Endothelial cell of umbilical vein (primary cell): ENCODE data around the gene RNU6-9. TPM values are rescaled to one million over a fixed set of nuclear protein-coding genes. Genes with fewer than 3 reads are reported as not detected.
A peak's percentile ranks its signal among the peaks of the same experiment; 100 is the strongest.

Source experiments
- BruUV-seq: library from RNA; stranded (reverse); fragments of 400-500 nt; replicated peaks from 2 replicates; lab custom pipeline; 2021; lab: Mats Ljungman, UMichigan
- CTCF ChIA-PET: fragments of 300-600, 350-600 bp; sonication (Branson Sonifier 250); formaldehyde crosslinking; loops from one replicate; lab custom pipeline; 2021; ENCODE audit warnings: antibody characterized with exemption, inconsistent platforms; lab: Charles Lee
- POLR2A ChIA-PET: fragments of 300-600, 350-600 bp; sonication (Branson Sonifier 250); formaldehyde crosslinking; loops from one replicate; lab custom pipeline; 2021; ENCODE audit warnings: antibody characterized with exemption, inconsistent platforms; lab: Charles Lee
- DNase-seq: peaks from one replicate; pipeline ENCODE4 v3.0.0-alpha.2; 2011; ENCODE audit warnings: low read depth, low spot score
- FAIRE-seq: peaks from 2 replicates; lab custom pipeline; 2011; peaks lifted over from hg19 to GRCh38; lab: Jason Lieb, UNC
- H2AFZ ChIP-seq: 2 replicates; pipeline ENCODE4 v1.6.0; 2012; ENCODE audit warnings: low read depth, low read length, control low read depth, inconsistent platforms
- H3K27ac ChIP-seq: 2 replicates; pipeline ENCODE4 v1.5.1; 2011; ENCODE audit warnings: low read depth, mild to moderate bottlenecking, control low read depth, low read length, moderate library complexity; ENCODE audit not compliant: insufficient read depth
- H3K27me3 ChIP-seq, 2 experiments: 2 replicates each; pipeline versions ENCODE4 v1.6.0 to v1.6.1; 2011; ENCODE audit warnings: low read length in 2 of 2, mixed read lengths in 1 of 2; ENCODE audit not compliant: control insufficient read depth in 2 of 2, insufficient read depth in 2 of 2
- H3K36me3 ChIP-seq, 2 experiments: 2 replicates in 1 of 2; 3 replicates in 1 of 2; pipeline ENCODE4 v1.5.1; 2011; ENCODE audit warnings: low read length in 2 of 2, mild to moderate bottlenecking in 1 of 2, moderate library complexity in 1 of 2; ENCODE audit not compliant: control insufficient read depth in 2 of 2, insufficient read depth in 2 of 2; ENCODE audit errors: extremely low read depth in 1 of 2
- H3K4me1 ChIP-seq: 3 replicates; pipeline ENCODE4 v1.5.1; 2011; ENCODE audit warnings: mild to moderate bottlenecking, low read length; ENCODE audit not compliant: control insufficient read depth, insufficient read depth; ENCODE audit errors: extremely low read depth
- H3K4me2 ChIP-seq: 2 replicates; pipeline ENCODE4 v1.6.1; 2011; ENCODE audit warnings: low read length, control low read depth, mixed read lengths; ENCODE audit not compliant: insufficient read depth
- H3K4me3 ChIP-seq, 3 experiments: fragments of 200-600 bp in 1 of 3; sonication (generic), shearing (Covaris generic) in 1 of 3; replicated peaks in 1 of 3; 2 replicates each; pipeline ENCODE4 v1.5.1; 2011 to 2016; ENCODE audit warnings: control low read depth in 3 of 3, low read length in 3 of 3, mild to moderate bottlenecking in 2 of 3, inconsistent platforms in 1 of 3, low read depth in 1 of 3, moderate library complexity in 1 of 3; ENCODE audit not compliant: insufficient read depth in 1 of 3
- H3K79me2 ChIP-seq: 2 replicates; pipeline ENCODE4 v1.6.0; 2012; ENCODE audit warnings: low read length, inconsistent platforms; ENCODE audit not compliant: control insufficient read depth, insufficient read depth
- H3K9ac ChIP-seq: replicated peaks from 2 replicates; pipeline ENCODE3; 2011; ENCODE audit warnings: low read length, control low read depth; ENCODE audit not compliant: insufficient read depth; ENCODE audit errors: extremely low read depth
- H3K9me1 ChIP-seq: replicated peaks from 3 replicates; pipeline ENCODE4 v1.6.0; 2011; ENCODE audit warnings: mild to moderate bottlenecking, low read length; ENCODE audit not compliant: control insufficient read depth, insufficient read depth; ENCODE audit errors: extremely low read depth
- H3K9me3 ChIP-seq: replicated peaks from 2 replicates; pipeline ENCODE4 v1.5.1; 2012; ENCODE audit warnings: low read length, inconsistent platforms; ENCODE audit not compliant: control insufficient read depth, insufficient read depth
- H4K20me1 ChIP-seq: replicated peaks from 2 replicates; pipeline ENCODE3; 2011; ENCODE audit warnings: mild to moderate bottlenecking, low read length; ENCODE audit not compliant: control insufficient read depth, insufficient read depth; ENCODE audit errors: extremely low read depth
- EZH2 ChIP-seq: IDR thresholded peaks from 2 replicates; pipeline ENCODE4 v1.6.1; 2012; ENCODE audit warnings: borderline replicate concordance, low read depth, mild to moderate bottlenecking, moderate library complexity, low read length, inconsistent platforms; ENCODE audit not compliant: severe bottlenecking
- FOS ChIP-seq: IDR thresholded peaks from 2 replicates; pipeline ENCODE4 v1.6.1; 2011; ENCODE audit warnings: mild to moderate bottlenecking, low read length, moderate library complexity, borderline replicate concordance; ENCODE audit not compliant: insufficient read depth
- GATA2 ChIP-seq: IDR thresholded peaks from 2 replicates; pipeline ENCODE4 v1.7.0; 2011; ENCODE audit warnings: low read depth, mild to moderate bottlenecking, moderate library complexity, mixed read lengths, low read length; ENCODE audit not compliant: insufficient read length, insufficient read depth
- JUN ChIP-seq: IDR thresholded peaks from 2 replicates; pipeline ENCODE4 v1.6.1; 2011; ENCODE audit warnings: borderline replicate concordance, low read depth; ENCODE audit not compliant: insufficient read length, insufficient read depth
- MAX ChIP-seq: IDR thresholded peaks from 2 replicates; pipeline ENCODE4 v1.6.1; 2011; ENCODE audit not compliant: insufficient read depth, insufficient read length
- MYC ChIP-seq: IDR thresholded peaks from one replicate; pipeline ENCODE4 v1.6.1; 2011; ENCODE audit warnings: mild to moderate bottlenecking, low read depth, low read length
- POLR2A ChIP-seq: IDR thresholded peaks from 2 replicates; pipeline ENCODE4 v1.6.1; 2012; ENCODE audit warnings: low read depth, mild to moderate bottlenecking, control low read depth, low read length
- POLR2AphosphoS5 ChIP-seq: IDR thresholded peaks from 2 replicates; pipeline ENCODE4 v1.6.1; 2012; ENCODE audit warnings: low read depth, mild to moderate bottlenecking, control low read depth, low read length, moderate library complexity; ENCODE audit not compliant: insufficient read depth
- dilution Hi-C: fragments of 300-500 bp; cut with MboI; formaldehyde crosslinking; loops from one replicate; pipeline ENCODE4 v1.15.0; 2019; ENCODE audit warnings: low sequenced_read_pairs; ENCODE audit not compliant: extremely low pct_ligation_motif_present
- intact Hi-C: fragments of 100-400 bp; cut with micrococcal nuclease; formaldehyde crosslinking; loops from one replicate; pipeline ENCODE4 v1.10.0; 2022
- polyA plus RNA-seq, 4 experiments: library from polyadenylated mRNA; depleted of rRNA in 3 of 4; stranded (reverse) in 3 of 4; unstranded in 1 of 4; fragments of >200 nt; gene quantifications; 2 replicates each; pipeline versions ENCODE4 v1.2.1 to v1.2.3, GENCODE V29; 2011 to 2012; ENCODE audit warnings: missing spikeins in 1 of 4
- total RNA-seq: library from RNA; stranded (reverse); gene quantifications from 2 replicates; pipeline ENCODE4 v1.2.3, GENCODE V29; 2021
- TF ChIP-seq, protein P1 (sequence below), 2 donors: IDR thresholded peaks; 1 replicate in 1 of 2; 2 replicates in 1 of 2; pipeline ENCODE4 v1.5.1; 2011; ENCODE audit warnings: low read length in 2 of 2, mild to moderate bottlenecking in 2 of 2, moderate library complexity in 2 of 2, control low read depth in 1 of 2, inconsistent platforms in 1 of 2, low read depth in 1 of 2; ENCODE audit not compliant: insufficient read depth in 1 of 2; ENCODE audit errors: extremely low read depth in 1 of 2

Gene RNU6-9
- total and polyA plus RNA-seq, 2 donors (not counting 3 experiments of a cell fraction or from before 2014, with no cell fraction given): not detected

- H3K27me3 ChIP-seq: peaks cover 5 to 7% of the 10 kb centered on the region in 2 experiments
- CTCF ChIA-PET: interaction anchor here (1.3 to 3.4 kb wide), 2 partner anchors 57 to 59 kb away, joined by 5 to 46 read pairs; partner anchors contain the start of gene WDR18
- peak overlapping the region; percentile 77 for H3K9ac ChIP-seq
- intact Hi-C loops (loop anchor here (1.0 kb wide), 1 partner anchor 57 kb away; no protein-coding TSS in a partner anchor), dilution Hi-C loops (no loop called here)
- no peaks in the 10 kb centered on the region for H4K20me1 ChIP-seq
- FAIRE-seq (peak; percentile 31), DNase-seq (no peak)
- no peaks in the 10 kb centered on the region for H3K9me3 ChIP-seq
- peaks cover 6% of the 10 kb centered on the region for H3K4me1 ChIP-seq
- H3K9me1 ChIP-seq: no peaks in the 10 kb centered on the region
- TF ChIP-seq MYC (no peak), POLR2A (peak; percentile 22)
- H3K79me2 ChIP-seq: no peaks in the 10 kb centered on the region
- no peaks in the 10 kb centered on the region for H3K36me3 ChIP-seq
- H3K4me2 ChIP-seq: peak overlapping the region; percentile 70
- peak overlapping the region; percentile 86 for H3K27ac ChIP-seq
- peak overlapping the region; percentile 95 for H2AFZ ChIP-seq
- BruUV-seq: no TSS peak
- peak overlapping the region; percentile 69 to 95 (median 85) for H3K4me3 ChIP-seq
- POLR2A ChIA-PET: no interaction called here
Measured at GRCh38 chr19:925087-925525, 31.8 kb downstream of the RNU6-9 start.

- FAIRE-seq: peak; percentile 37
- CTCF ChIA-PET: interaction anchor here (1.3 to 3.4 kb wide), 2 partner anchors 56 to 59 kb away, joined by 5 to 46 read pairs; partner anchors contain the start of gene WDR18
- no peaks in the 10 kb centered on the region for H3K9me1 ChIP-seq
- no peak for TF ChIP-seq EZH2
- TF ChIP-seq MYC: no peak
- TF ChIP-seq FOS: no peak
- TF ChIP-seq POLR2AphosphoS5: no peak
- no peak for TF ChIP-seq GATA2
- TF ChIP-seq, protein P1, sequence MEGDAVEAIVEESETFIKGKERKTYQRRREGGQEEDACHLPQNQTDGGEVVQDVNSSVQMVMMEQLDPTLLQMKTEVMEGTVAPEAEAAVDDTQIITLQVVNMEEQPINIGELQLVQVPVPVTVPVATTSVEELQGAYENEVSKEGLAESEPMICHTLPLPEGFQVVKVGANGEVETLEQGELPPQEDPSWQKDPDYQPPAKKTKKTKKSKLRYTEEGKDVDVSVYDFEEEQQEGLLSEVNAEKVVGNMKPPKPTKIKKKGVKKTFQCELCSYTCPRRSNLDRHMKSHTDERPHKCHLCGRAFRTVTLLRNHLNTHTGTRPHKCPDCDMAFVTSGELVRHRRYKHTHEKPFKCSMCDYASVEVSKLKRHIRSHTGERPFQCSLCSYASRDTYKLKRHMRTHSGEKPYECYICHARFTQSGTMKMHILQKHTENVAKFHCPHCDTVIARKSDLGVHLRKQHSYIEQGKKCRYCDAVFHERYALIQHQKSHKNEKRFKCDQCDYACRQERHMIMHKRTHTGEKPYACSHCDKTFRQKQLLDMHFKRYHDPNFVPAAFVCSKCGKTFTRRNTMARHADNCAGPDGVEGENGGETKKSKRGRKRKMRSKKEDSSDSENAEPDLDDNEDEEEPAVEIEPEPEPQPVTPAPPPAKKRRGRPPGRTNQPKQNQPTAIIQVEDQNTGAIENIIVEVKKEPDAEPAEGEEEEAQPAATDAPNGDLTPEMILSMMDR (IDR thresholded peaks at IDR 0.05; ENCODE audit: extremely low read depth in 1 of 2, insufficient read depth in 1 of 2, low read depth in 1 of 2, low read length in 2 of 2): no peak
- TF ChIP-seq JUN: no peak
- no peak for TF ChIP-seq MAX
- TF ChIP-seq POLR2A: no peak
- H3K4me2 ChIP-seq: peak within 1 kb of the TSS; percentile 70
- H3K36me3 ChIP-seq: no peaks in the 10 kb centered on the region
- peak within 1 kb of the TSS; percentile 86 for H3K27ac ChIP-seq
- H3K4me1 ChIP-seq: peaks cover 6% of the 10 kb centered on the region
- peak; percentile 79 for DNase-seq
- H3K79me2 ChIP-seq: no peaks in the 10 kb centered on the region
- no peaks in the 10 kb centered on the region for H3K9me3 ChIP-seq
- H3K27me3 ChIP-seq: peaks cover 1% of the 10 kb centered on the region in 2 experiments
- H3K4me3 ChIP-seq: peak within 1 kb of the TSS; percentile 69 to 95 (median 85)
- BruUV-seq: no TSS peak
- intact Hi-C loops (loop anchor here (1.0 kb wide), 1 partner anchor 57 kb away; no protein-coding TSS in a partner anchor), dilution Hi-C loops (no loop called here)
- H4K20me1 ChIP-seq: no peaks in the 10 kb centered on the region
- peak within 1 kb of the TSS; percentile 95 for H2AFZ ChIP-seq
- H3K9ac ChIP-seq: peak within 1 kb of the TSS; percentile 77
- POLR2A ChIA-PET: no interaction called here
Measured at GRCh38 chr19:925526-926322, 32.4 kb downstream of the RNU6-9 start, which contains the start of gene ARID3A. Gene ARID3A, plus strand, starts transcription at chr19:926035. Its CDS starts 3,494 bp downstream, at chr19:929529.
